ENCODE data around the gene SLC44A1.

GRCh38 chr9:105275111-105275510 lies 30.7 kb downstream of the SLC44A1 start:
- TF ChIP-seq, protein P1, sequence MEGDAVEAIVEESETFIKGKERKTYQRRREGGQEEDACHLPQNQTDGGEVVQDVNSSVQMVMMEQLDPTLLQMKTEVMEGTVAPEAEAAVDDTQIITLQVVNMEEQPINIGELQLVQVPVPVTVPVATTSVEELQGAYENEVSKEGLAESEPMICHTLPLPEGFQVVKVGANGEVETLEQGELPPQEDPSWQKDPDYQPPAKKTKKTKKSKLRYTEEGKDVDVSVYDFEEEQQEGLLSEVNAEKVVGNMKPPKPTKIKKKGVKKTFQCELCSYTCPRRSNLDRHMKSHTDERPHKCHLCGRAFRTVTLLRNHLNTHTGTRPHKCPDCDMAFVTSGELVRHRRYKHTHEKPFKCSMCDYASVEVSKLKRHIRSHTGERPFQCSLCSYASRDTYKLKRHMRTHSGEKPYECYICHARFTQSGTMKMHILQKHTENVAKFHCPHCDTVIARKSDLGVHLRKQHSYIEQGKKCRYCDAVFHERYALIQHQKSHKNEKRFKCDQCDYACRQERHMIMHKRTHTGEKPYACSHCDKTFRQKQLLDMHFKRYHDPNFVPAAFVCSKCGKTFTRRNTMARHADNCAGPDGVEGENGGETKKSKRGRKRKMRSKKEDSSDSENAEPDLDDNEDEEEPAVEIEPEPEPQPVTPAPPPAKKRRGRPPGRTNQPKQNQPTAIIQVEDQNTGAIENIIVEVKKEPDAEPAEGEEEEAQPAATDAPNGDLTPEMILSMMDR (IDR thresholded peaks at IDR 0.05): no peak
- no peak for TF ChIP-seq TAF1 (IDR thresholded peaks at IDR 0.05; ENCODE audit: borderline replicate concordance, low read depth, low read length)
